Measurements from ENCODE around the gene CAAP1. TPM values are rescaled to one million over a fixed set of nuclear protein-coding genes. Genes with fewer than 3 reads are reported as not detected.

CAAP1 gene, protein sequence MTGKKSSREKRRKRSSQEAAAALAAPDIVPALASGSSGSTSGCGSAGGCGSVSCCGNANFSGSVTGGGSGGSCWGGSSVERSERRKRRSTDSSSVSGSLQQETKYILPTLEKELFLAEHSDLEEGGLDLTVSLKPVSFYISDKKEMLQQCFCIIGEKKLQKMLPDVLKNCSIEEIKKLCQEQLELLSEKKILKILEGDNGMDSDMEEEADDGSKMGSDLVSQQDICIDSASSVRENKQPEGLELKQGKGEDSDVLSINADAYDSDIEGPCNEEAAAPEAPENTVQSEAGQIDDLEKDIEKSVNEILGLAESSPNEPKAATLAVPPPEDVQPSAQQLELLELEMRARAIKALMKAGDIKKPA
- total RNA-seq (2014; rRNA removed; shearing (Covaris generic); ENCODE audit: low replicate concordance) = 15.3 and 20.9 TPM in 2 replicates

DNA sequence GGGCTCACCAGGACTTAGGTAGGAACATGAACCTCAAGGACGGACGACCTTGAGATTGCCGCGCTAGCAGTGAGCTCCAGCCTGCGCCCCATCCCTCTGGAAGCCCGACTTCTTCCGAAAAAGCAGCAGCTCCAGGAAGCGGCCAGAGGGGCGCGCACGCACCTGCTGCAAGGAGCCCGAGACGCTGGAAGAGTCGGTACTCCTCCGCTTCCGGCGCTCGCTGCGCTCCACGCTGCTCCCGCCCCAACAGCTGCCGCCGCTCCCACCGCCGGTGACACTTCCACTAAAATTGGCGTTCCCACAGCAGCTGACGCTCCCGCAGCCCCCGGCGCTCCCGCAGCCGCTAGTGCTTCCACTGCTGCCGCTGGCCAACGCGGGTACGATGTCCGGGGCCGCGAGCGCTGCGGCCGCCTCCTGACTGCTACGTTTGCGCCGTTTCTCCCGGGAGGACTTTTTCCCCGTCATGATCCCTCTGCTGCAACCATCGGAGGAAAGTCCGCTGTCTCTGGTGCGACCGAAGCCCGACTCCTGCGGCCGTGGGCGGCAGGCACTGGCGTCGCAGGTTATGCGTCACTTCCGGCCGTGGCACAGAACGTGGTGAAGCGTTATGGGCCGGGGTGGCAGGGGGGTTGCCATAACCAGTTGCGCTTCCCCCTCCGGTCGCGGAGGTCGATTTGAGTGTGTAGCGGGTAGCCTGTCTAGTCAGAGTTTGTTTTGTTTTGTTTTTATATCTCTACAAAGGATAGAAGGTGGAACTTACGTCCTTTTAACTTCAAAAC lies at the start of gene CAAP1:
TSS of gene CAAP1 (minus strand) at position 552 of the 779 bp plus-strand sequence. CDS start at position 465, 87 bp downstream.
- DNase-seq = peak; percentile 92
- Histone ChIP-seq H3K27me3 (no peaks in the 10 kb centered on the region), H3K9me3 (no peaks in the 10 kb centered on the region), H3K36me3 (no peaks in the 10 kb centered on the region), H3K4me3 (peak within 1 kb of the TSS; percentile 79)

DNA sequence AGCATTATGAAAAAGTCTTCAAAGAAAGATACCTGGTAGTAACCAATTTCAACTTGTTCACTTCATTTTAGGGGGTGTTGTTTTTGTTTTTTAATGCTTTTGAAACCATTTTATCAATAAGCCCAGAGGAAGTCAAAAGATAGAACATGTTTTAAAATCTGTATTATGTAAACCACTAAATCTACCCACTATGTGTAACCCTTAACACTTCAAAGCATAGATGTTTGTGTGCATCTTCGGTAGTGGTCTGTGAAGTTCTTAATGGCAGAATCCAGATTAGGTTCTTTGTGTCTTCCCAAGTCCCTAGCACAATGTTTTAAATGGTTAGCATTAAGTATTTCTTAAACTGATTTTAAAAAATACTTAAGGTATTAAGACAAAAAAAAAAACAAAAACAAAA lies 48.2 kb upstream of the CAAP1 start:
- Histone ChIP-seq H3K36me3 (peaks cover 24% of the 10 kb centered on the region), H3K4me3 (no peak overlapping the region), H3K27me3 (no peaks in the 10 kb centered on the region), H3K9me3 (peaks cover 4% of the 10 kb centered on the region; the same call in 1 of the 2 replicates)
- DNase-seq = no peak

DNA sequence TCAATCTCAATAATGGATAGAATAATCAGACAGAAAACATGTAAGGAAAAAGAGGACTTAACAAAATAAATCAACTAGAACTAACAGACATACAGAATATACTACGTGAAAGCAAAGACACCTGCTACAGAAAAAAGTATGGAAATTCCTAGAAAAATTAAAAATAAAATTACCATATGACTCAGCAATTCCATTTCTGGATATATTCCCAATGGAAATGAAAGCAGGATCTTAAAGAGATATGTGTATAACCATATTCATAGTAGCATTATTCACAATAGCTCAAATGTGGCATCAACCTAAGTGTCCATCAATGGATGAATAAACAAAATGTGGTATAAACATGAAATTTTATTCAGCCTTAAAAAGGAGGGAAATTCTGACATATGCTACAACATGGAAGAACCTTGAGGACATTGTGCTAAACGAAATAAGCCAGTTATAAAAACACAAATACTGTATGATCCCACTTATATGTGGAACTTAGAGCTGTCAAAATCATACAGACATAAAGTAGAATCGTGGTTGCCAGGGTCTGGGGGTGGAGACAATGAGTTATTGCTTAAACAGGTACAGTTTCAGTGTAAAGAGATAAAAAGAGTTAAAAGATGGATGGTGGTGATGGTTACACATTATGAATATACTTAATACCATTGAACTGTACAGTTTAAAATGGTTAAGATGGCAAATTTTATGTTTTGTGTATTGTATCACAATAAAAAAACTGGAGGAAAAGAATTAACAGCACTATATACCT lies 47.5 kb upstream of the CAAP1 start:
- no peak for DNase-seq
- H3K9me3 ChIP-seq = peaks cover 4% of the 10 kb centered on the region; the same call in 1 of the 2 replicates
- H3K4me3 ChIP-seq = no peak overlapping the region
- peaks cover 27% of the 10 kb centered on the region for H3K36me3 ChIP-seq
- no peaks in the 10 kb centered on the region for H3K27me3 ChIP-seq

DNA sequence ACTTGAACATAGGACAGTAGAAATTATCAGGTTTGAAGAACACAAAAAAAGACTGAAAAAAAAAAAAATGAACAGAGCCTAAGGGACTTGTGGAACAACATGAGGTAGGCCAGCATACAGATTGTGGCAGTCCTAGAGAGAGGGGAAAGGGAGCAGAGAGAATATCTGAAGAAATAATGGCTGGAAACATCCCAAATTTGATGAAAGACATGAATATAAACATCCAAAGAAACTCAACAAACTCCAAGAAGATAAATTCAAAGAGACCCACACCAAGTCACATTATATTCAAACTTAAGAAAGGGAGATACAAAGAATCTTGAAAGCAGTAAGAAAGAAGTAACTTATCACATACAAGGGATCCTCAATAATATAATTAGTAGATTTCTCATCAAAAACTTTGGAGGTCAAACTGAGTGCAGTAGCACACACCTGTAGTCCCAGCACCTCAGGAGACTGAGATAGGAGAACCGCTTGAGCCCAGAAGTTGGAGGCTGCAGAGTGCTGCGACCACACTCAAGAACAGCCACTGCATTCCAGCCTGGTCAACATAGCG lies 45.3 kb upstream of the CAAP1 start:
- Histone ChIP-seq H3K27me3 (no peaks in the 10 kb centered on the region), H3K4me3 (no peak overlapping the region), H3K36me3 (peaks cover 18% of the 10 kb centered on the region), H3K9me3 (peaks cover 4% of the 10 kb centered on the region; the same call in 1 of the 2 replicates)
- no peak for DNase-seq

DNA sequence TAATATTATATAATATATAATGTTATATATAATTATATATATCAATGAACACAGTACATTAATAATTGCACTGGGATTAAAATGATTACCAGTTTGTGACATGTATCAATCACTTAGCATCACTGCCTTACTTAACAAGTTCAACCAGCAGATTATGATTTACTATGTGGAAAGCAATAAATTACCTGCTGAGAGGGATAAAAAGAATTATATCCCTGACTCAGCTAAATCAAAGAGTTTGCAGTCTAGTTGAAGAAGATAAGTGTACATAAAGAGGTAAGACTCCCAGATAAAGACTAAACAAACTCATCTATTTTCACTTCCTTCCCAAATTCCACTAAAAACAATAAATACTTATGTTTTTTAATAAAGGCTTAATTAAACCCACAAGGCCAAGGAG lies 43.2 kb upstream of the CAAP1 start:
- no peak overlapping the region for H3K4me3 ChIP-seq
- peaks cover 22% of the 10 kb centered on the region for H3K36me3 ChIP-seq
- DNase-seq = no peak
- H3K27me3 ChIP-seq = no peaks in the 10 kb centered on the region
- H3K9me3 ChIP-seq = peaks cover 4% of the 10 kb centered on the region; the same call in 1 of the 2 replicates

DNA sequence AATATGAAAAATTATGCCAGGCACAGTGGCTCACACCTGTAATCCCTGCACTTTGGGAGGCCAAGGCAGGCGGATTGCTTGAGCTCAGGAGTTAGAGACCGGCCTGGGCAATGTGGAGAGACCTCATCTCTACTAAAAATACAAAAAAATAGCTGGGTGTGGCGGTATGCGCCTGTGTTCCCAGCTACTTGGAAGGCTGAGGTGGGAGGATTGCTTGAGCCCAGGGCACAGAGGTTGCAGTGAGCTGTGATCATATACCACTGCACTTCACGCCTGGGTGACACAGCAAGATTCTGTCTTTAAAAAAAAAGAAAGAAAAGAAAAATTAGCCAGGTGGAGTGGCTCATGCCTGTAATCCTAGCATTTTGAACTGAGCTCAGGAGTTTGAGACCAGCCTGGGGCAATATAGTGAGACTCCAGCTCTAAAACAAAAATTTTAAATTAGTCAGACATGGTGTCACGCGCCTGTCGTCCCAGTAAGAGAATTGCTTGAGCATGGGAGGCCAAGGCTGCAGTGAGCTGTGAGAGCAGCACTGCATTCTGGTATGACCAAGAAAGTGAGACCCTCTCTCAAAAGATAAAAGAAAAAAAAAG lies 36.4 kb upstream of the CAAP1 start:
- no peak for DNase-seq
- H3K27me3 ChIP-seq = no peaks in the 10 kb centered on the region
- peaks cover 36% of the 10 kb centered on the region for H3K36me3 ChIP-seq
- H3K4me3 ChIP-seq = no peak overlapping the region
- no peaks in the 10 kb centered on the region for H3K9me3 ChIP-seq

DNA sequence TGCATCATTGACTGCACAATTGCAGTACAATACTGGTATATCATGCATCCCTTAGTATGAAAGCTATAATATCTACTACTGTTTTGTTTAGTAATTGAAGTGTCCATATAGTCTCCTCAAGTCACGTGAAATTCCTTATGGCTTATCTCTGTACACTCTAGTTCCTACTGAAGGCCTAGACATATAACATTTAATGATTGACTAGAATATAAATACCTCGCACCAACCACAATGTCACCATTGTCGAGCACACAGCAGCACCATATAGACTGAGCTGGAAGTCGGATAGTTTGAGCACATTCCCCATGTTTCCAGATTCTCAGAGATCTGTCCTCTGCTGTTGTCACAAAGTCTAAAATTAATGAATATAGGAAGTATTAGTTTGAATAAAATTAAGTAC lies 33.0 kb upstream of the CAAP1 start:
- no peak for DNase-seq
- Histone ChIP-seq H3K36me3 (peaks cover 52% of the 10 kb centered on the region), H3K4me3 (no peak overlapping the region), H3K9me3 (no peaks in the 10 kb centered on the region), H3K27me3 (no peaks in the 10 kb centered on the region)

DNA sequence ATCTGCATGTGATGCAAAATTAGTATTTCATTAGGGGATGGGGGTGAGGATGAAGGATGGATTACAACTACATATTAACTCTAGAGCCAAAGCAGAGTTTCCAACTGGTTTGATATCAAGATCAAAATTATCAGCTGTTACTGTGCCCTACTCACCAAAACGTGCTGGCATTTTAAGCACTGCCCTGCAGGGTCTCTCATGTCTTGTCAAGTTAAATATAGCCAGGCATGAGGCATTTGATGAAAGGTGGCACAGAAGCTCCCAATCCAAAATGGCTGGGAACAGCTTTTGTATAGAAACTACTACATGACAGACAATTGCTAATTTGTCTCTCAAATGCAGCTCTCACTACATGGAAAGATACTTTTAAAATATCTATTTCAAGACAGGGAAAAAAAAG lies 27.1 kb upstream of the CAAP1 start:
- Histone ChIP-seq H3K9me3 (no peaks in the 10 kb centered on the region), H3K36me3 (peaks cover 42% of the 10 kb centered on the region), H3K4me3 (no peak overlapping the region), H3K27me3 (no peaks in the 10 kb centered on the region)
- DNase-seq = no peak

DNA sequence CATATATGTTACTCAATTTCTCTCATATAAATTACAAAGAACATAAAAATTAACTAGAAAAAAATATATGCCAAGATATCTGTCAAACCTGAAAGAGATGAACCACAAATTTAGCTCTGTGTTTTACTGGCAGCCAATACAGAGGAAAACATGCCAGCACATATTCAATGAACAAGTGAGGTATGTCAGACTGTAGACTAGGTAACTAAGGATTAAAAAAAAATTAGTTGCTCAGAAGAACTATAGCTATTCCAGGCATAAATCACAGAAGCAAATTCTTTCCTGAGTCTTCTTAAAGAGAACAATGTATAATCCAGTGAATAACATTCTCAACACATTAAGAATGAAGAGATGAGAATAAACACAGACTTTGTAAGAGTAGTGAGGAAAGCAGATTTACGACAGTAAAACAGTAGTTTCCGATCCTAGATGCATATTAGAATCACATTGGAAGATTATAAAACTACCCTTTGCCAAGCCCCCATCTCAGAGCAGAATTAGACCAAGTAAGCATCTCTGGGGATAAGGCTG lies 20.6 kb upstream of the CAAP1 start:
- Histone ChIP-seq H3K27me3 (no peaks in the 10 kb centered on the region), H3K4me3 (no peak overlapping the region), H3K36me3 (peaks cover 20% of the 10 kb centered on the region), H3K9me3 (no peaks in the 10 kb centered on the region)
- no peak for DNase-seq

DNA sequence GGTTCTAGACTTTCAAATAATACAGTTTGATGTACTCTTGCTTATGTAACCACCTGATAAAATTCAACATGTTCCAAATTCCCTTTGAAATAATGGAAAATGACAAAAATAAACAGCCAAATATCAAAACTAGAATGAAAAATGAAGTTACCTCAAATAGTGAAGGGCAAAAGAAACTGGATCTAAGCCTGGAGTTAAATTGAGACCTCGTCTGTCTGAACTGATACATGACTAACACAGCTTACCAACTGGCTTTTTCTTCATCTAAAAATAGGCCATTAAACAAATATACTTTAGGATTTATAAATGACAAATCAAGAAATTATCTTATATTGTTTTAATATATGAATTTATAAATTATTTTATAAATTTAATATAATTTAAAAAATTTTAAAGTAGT lies 12.1 kb upstream of the CAAP1 start:
- H3K36me3 ChIP-seq = peaks cover 24% of the 10 kb centered on the region
- H3K27me3 ChIP-seq = no peaks in the 10 kb centered on the region
- no peak overlapping the region for H3K4me3 ChIP-seq
- DNase-seq = no peak
- H3K9me3 ChIP-seq = no peaks in the 10 kb centered on the region

DNA sequence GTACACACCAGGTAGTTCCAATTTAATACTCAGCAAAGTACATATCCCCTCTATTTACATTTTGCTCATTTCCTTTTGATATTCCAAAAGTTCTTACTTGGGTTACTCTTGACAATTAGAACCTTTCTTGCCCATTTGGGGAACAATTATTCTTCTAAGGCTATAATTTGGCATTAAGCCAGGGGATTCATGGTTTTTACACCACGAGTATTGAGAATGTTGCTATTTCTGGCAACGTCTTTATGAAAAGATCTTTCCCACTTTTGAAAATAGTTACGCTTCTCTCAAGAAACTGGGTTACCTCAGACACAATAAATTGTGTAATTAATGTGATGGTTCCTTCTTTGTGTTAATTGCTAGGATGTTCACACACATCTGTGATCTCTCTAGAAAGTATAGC lies 11.5 kb upstream of the CAAP1 start:
- Histone ChIP-seq H3K36me3 (peaks cover 24% of the 10 kb centered on the region), H3K9me3 (no peaks in the 10 kb centered on the region), H3K27me3 (no peaks in the 10 kb centered on the region), H3K4me3 (no peak overlapping the region)
- DNase-seq = no peak

DNA sequence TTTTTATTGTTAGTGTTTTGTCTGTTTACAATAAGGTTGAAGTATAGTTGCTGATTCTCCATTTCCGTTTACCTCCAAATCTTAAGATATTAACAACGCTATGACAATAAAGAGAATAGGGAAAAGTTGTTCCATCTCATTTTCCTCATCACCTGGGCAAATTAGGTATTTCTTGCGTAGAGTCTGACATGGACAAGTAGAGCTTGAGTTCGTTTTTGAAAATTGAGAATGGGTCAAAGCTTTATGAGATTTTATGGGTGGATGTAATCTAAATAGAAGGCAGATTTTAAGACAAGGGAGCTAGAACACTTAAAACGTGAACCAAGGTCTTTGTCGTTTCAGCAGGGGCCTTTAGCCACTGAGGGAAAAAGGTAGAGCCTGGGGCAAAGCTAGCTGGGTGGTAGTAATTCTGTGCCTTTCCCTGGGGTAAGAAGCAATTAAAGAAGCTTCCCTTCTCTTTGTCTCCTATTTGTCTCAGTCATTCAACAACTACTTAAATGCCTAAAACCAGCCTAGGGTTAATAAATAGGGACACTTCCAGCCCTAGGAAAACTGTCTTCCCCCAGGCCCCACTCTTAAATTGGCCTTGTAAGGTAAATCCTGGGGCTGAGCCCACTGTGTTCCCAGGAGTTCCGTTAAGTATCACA lies 551 bp upstream of the CAAP1 start:
- Histone ChIP-seq H3K36me3 (no peaks in the 10 kb centered on the region), H3K9me3 (no peaks in the 10 kb centered on the region), H3K27me3 (no peaks in the 10 kb centered on the region), H3K4me3 (peak overlapping the region; percentile 79)
- no peak for DNase-seq

DNA sequence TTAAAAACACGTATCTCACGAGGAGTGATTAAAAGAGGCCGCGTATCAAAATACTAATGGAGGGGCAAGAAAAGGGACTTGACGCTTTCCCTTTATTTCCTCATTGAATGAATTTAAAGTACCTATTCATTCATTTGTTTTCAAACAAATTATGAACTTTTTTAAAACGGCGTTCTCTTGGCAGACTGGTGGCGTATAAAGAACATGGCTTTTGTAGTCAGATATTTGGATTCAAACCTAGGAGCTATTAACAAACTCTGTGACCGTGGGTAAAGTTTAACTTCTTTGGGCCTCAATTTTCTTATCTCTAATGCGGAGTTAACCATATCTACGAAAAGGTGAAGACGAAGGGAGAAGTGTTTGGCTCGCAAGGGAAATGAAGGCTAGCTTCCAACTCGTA lies 876 bp downstream of the CAAP1 start:
- Histone ChIP-seq H3K4me3 (peak overlapping the region; percentile 79), H3K9me3 (no peaks in the 10 kb centered on the region), H3K36me3 (no peaks in the 10 kb centered on the region), H3K27me3 (no peaks in the 10 kb centered on the region)
- no peak for DNase-seq

DNA sequence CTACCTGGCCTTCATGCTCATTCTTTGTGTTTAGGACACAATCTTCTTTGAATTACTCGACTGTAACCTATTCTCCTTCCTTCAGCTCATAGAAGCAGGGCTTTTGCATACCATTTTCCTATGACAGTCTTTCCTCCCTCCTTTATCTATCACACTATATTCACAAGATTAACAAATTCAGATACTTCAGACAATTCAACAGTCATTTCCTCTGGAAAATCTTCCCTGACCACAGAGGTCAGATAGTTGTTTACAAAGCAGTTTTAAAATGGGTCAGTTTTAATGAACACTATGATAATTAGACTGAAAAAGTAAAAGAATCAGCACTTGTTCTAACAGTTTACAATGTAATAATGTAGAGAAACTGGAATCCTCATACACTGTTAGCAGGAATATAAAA lies 4.3 kb downstream of the CAAP1 start:
- Histone ChIP-seq H3K4me3 (no peak overlapping the region), H3K27me3 (no peaks in the 10 kb centered on the region), H3K36me3 (peaks cover 11% of the 10 kb centered on the region), H3K9me3 (no peaks in the 10 kb centered on the region)
- DNase-seq = no peak

DNA sequence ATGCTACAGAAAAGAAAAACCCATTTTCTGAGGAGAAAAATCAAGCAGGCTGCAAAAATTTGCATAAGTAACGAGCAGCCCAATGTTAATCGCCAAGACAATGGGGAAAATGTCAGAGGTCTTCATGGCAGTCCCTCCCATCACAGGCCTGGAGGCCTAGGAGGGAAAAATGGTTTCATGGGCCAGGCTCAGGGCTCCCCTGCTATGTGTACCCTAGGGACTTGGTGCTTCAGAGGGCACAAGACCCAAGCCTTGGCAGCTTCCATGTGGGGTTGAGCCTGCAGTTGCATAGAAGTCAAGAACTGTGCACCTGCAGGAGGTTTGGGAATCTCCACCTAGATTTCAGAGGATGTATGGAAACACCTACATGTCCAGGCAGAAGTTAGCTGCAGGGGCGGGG lies 10.4 kb downstream of the CAAP1 start:
- peaks cover 17% of the 10 kb centered on the region for H3K36me3 ChIP-seq
- H3K9me3 ChIP-seq = no peaks in the 10 kb centered on the region
- no peak for DNase-seq
- H3K4me3 ChIP-seq = no peak overlapping the region
- H3K27me3 ChIP-seq = no peaks in the 10 kb centered on the region

DNA sequence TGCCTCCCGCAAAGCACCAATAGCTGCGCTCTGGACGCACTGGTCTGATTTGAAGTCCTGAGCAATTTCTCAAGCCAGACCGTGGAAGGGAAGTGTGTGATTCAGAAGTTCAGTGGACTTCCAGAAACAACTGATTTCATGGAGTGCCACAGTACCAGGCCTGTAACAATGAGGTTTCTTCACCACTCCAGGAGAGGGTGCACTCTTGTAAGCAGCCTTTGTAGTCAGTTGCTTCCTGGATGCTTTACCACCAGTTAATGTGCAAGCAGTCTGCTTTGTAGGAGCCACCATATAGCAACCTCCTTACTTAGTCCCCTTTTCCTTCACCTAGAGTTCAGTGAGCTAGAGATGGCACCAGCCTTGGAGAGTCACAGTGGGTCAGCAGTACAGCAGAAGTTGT lies 12.3 kb downstream of the CAAP1 start:
- no peak for DNase-seq
- Histone ChIP-seq H3K27me3 (no peaks in the 10 kb centered on the region), H3K4me3 (no peak overlapping the region)

More for the DNA sequence above, 12.3 kb downstream of the CAAP1 start:
- Histone ChIP-seq H3K9me3 (no peaks in the 10 kb centered on the region), H3K36me3 (peaks cover 17% of the 10 kb centered on the region)

All from MG63 (cell line).